Endothelial cell (in vitro differentiated cells): ENCODE data around the gene MICALL1. TPM values are rescaled to one million over a fixed set of nuclear protein-coding genes. Genes with fewer than 3 reads are reported as not detected.

Source experiments
- DNase-seq: peaks from one replicate; pipeline ENCODE4 v3.0.0; 2021; ENCODE audit warnings: low spot score
- H3K27ac Mint-ChIP-seq: one replicate; pipeline ENCODE4 v1.8.0; 2021; ENCODE audit warnings: mixed read lengths, inconsistent platforms; ENCODE audit not compliant: unreplicated experiment
- H3K27me3 Mint-ChIP-seq: one replicate; pipeline ENCODE4 v1.8.0; 2021; ENCODE audit warnings: mild to moderate bottlenecking, moderate library complexity, mixed read lengths, inconsistent platforms; ENCODE audit not compliant: unreplicated experiment
- H3K36me3 Mint-ChIP-seq: one replicate; pipeline ENCODE4 v1.8.0; 2021; ENCODE audit warnings: mild to moderate bottlenecking, low read depth, mixed read lengths, inconsistent platforms; ENCODE audit not compliant: unreplicated experiment
- H3K4me1 Mint-ChIP-seq: one replicate; pipeline ENCODE4 v1.8.0; 2021; ENCODE audit warnings: mild to moderate bottlenecking, mixed read lengths, inconsistent platforms; ENCODE audit not compliant: unreplicated experiment
- H3K4me3 Mint-ChIP-seq: one replicate; pipeline ENCODE4 v1.8.0; 2021; ENCODE audit warnings: mild to moderate bottlenecking, mixed read lengths, inconsistent platforms; ENCODE audit not compliant: unreplicated experiment
- H3K9me3 Mint-ChIP-seq: one replicate; pipeline ENCODE4 v1.8.0; 2021; ENCODE audit warnings: mixed read lengths, inconsistent platforms; ENCODE audit not compliant: unreplicated experiment
- CTCF ChIP-seq: fragments of 200-600 bp; sonication (generic); IDR thresholded peaks from one replicate; pipeline ENCODE4 v1.5.0; 2021; ENCODE audit warnings: antibody characterized with exemption; ENCODE audit not compliant: unreplicated experiment
- total RNA-seq: library from RNA; stranded (reverse); fragmentation: NEBNext Ultra II Directional; extraction: Animal tissue kit (Norgen Biotek cat#: 25700); gene quantifications from one replicate; pipeline ENCODE4 v1.2.1, GENCODE V29; 2021; ENCODE audit not compliant: unreplicated experiment

Gene MICALL1
- total RNA-seq, 1 donor from 2014 or later, result 124 TPM

GRCh38 chr22:37981282-37982011 lies 75.3 kb downstream of the MICALL1 start:
- Mint-ChIP-seq H3K4me1 (peaks cover 2% of the 10 kb centered on the region), H3K4me3 (no peak overlapping the region), H3K36me3 (no peaks in the 10 kb centered on the region), H3K27ac (no peak overlapping the region), H3K9me3 (no peaks in the 10 kb centered on the region), H3K27me3 (peaks cover 7% of the 10 kb centered on the region)
- no peak for TF ChIP-seq CTCF
- DNase-seq, result no peak

- no peaks in the 10 kb centered on the region for H3K36me3 Mint-ChIP-seq
- H3K27ac Mint-ChIP-seq, result no peak overlapping the region
- H3K27me3 Mint-ChIP-seq, result peaks cover 7% of the 10 kb centered on the region
- H3K4me1 Mint-ChIP-seq, result peaks cover 2% of the 10 kb centered on the region
- DNase-seq, result no peak
- no peak for TF ChIP-seq CTCF
- no peaks in the 10 kb centered on the region for H3K9me3 Mint-ChIP-seq
- H3K4me3 Mint-ChIP-seq, result no peak overlapping the region
These were observed 76.2 kb downstream of the MICALL1 start for GRCh38 chr22:37982151-37982785.

GRCh38 chr22:37982938-37983859 lies 77.1 kb downstream of the MICALL1 start:
- Mint-ChIP-seq H3K27me3 (peaks cover 10% of the 10 kb centered on the region), H3K4me3 (no peak overlapping the region), H3K4me1 (peaks cover 2% of the 10 kb centered on the region), H3K9me3 (no peaks in the 10 kb centered on the region), H3K27ac (no peak overlapping the region), H3K36me3 (no peaks in the 10 kb centered on the region)
- peak; percentile 69 for DNase-seq
- peak; percentile 81 for TF ChIP-seq CTCF

- H3K4me1 Mint-ChIP-seq, result peaks cover 2% of the 10 kb centered on the region
- H3K9me3 Mint-ChIP-seq, result no peaks in the 10 kb centered on the region
- peak within 1 kb of the TSS; percentile 37 for H3K4me3 Mint-ChIP-seq
- TF ChIP-seq CTCF, result no peak
- DNase-seq, result no peak
- H3K27ac Mint-ChIP-seq, result no peak within 1 kb of the TSS
- no peaks in the 10 kb centered on the region for H3K36me3 Mint-ChIP-seq
- H3K27me3 Mint-ChIP-seq, result peaks cover 13% of the 10 kb centered on the region
These were observed 78.0 kb downstream of the MICALL1 start, which contains the start of gene SOX10 for GRCh38 chr22:37983860-37984791. Gene SOX10, minus strand, starts transcription at chr22:37984555. Its CDS starts 771 bp downstream, at chr22:37983784.
